ENCODE data around the gene OR8H3.
"Not testable (repeated sequence)": the region's sequence is repeated elsewhere in the genome, so short reads cannot be mapped to it uniquely, and the experiment has no call there.

OR8H3 gene

GRCh38 chr11:56122073-56122472, at the start of gene OR8H3:
OR8H3 (plus strand) TSS chr11:56122373; CDS start chr11:56122373, 0 bp downstream.
- DNase-seq (ENCODE audit: low spot score), result no peak

GRCh38 chr11:56089697-56090096, 32.5 kb upstream of the OR8H3 start:
- no peak for DNase-seq (ENCODE audit: low spot score)

DNA sequence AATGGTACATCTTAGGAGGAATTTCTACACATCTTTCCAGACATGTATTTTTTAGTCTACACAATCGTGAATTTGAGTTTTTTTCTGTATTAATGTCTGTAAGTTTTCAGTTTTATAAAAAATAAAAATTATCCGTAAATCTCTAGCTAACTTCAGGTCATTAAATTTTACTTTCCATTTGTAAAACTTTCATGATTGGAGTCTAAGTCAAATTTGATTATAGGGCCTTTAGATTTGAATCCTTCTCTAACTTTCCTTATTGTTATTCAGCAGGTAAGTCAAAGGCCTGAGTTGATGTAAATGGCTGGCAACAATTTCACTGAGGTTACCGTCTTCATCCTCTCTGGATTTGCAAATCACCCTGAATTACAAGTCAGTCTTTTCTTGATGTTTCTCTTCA, 29.2 kb upstream of the OR8H3 start, which contains the start of gene OR8I2:
Gene OR8I2 (plus strand): TSS at position 301 of the 400 bp plus-strand sequence. CDS start 0 bp downstream, at position 301.
- DNase-seq (ENCODE audit: low spot score), result no peak

GRCh38 chr11:56103210-56103737, 18.9 kb upstream of the OR8H3 start, which contains the start of gene OR8H2:
OR8H2 (plus strand) TSS chr11:56103687; CDS start chr11:56105043, 1,356 bp downstream.
- DNase-seq (ENCODE audit: low spot score), result no peak

DNA sequence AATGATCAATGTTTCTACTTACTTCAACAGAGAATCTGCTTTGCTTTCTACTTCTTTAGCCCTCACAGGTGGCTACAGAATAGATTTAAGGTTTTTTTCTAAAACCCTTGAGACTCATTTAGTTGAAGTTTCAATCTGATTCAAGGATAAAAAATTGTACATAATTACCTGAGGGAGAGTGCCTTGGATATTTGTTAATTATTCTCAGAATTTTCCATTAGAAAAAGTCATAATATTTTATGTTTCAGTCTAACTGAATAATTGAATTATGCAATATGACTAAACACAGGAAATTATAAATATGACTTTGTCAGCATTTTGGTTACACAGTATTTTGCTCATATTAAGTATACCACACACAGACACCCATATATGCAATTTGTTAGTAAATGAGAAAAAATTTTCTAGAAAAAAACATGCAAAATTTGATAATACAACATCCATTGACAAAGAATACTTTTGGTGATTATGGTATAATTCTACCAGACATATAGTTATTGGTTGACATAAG, 18.0 kb downstream of the OR8H3 start, which contains the start of gene OR8J3:
Gene OR8J3 (minus strand): TSS at position 51 of the 511 bp plus-strand sequence. CDS start 2,483 bp downstream, outside the sequence.
- DNase-seq (ENCODE audit: low spot score), result no peak

DNA sequence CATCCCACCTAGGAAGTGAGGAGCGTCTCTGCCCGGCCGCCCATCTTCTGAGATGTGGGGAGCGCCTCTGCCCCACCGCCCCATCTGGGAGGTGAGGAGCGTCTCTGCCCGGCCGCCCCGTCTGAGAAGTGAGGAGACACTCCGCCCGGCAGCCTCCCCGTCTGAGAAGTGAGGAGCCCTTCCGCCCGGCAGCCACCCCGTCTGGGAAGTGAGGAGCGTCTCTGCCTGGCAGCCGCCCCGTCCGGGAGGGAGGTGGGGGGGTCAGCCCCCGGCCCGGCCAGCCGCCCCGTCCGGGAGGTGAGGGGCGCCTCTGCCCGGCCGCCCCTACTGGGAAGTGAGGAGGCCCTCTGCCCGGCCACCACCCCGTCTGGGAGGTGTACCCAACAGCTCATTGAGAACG, 21.5 kb downstream of the OR8H3 start:
- not testable (repeated sequence) for DNase-seq (ENCODE audit: low spot score)

DNA sequence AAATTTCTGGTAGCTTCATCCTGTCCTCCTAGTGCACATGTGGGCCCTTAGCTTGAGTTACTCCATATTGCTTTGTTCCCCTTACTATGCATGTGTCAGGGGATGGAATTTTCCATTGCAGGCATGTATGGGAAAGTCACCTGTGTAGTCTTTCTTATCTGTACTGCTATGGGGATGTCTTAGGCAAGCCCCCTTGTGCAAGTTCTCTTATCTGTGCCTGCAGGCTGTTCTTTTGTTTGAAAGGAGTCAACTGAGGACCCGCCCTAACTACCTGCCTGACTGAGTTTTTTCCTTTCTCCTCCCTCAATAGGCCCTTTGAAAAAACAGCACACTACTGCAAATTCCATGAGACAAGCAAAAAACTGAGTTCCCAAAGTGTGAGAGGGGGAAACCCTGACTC, 29.2 kb downstream of the OR8H3 start:
- DNase-seq (ENCODE audit: low spot score), result no peak

DNA sequence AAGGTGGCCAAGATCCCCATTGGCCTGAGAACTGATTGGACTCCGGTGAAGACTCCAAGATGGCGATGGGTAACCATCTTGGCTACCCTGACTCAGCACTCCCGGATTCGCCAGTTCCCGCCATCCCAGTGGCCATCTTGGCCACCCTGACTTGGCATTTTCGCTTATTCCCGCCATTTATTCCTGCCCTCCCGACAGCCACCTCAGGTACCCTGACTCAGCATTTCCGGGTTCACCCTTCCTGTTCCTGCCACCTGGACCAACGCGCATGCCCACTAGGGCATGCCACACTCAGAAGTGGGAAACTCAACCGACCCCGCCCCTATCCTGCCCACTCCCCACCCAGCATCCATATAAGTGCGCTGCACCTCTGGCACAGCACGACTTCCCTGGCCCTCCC, 30.2 kb downstream of the OR8H3 start:
- no peak for DNase-seq (ENCODE audit: low spot score)

- DNase-seq (ENCODE audit: low spot score), result no peak
These were observed 38.0 kb downstream of the OR8H3 start, which contains the start of gene OR8K5 for GRCh38 chr11:56160217-56160616. OR8K5 (minus strand) TSS chr11:56160317; CDS start chr11:56160317, 0 bp downstream.

DNA sequence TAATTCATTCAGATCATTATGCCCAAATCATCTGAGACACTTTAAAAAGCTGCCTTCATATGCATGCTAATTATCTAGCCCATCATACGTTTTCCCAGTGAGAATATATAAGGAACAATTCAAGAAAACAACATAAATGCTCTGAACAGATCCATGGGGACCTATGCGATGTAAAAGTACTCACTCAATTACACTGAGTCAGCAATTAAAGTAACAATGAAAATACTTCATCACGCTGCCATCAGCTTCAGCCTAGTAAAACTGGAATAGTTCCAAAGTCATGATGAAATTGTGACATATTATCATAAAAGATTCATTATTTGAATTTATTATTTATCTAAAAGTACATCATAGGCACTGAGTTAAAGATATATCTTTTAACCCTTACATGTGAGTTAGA, 41.6 kb downstream of the OR8H3 start:
- no peak for DNase-seq (ENCODE audit: low spot score)

DNA sequence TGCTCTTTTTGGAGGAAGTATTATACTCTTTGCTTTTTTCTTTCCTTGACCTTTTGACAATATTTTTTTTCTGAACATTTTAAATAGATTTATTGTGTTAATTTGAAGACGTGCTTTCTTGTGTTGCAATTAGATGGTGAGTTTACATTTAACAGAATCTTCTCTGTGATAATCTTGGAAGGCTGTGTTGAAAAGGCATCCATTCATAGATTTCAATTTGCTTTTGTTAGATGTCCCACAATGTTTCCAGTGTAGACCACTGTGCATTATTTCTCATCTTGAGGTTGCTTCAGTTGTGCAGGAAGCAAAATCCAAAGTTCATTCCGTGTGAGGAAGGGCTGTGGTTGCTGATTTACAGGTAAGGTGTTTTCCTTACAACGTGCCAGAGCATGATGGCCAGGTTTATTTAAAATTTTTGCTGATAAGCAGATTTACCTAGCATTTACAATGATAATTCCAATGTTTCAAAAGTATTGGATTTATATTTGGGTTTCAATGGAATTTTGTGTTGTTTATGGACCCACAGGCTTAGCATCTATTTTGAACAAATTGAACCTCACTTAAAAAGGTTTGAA, 50.2 kb downstream of the OR8H3 start:
- DNase-seq (ENCODE audit: low spot score), result no peak

Data from HuH-7 (cell line).